ENCODE data around the gene TMTC2.

TMTC2 gene

GRCh38 chr12:83015390-83016217 lies 328.9 kb downstream of the TMTC2 start:
- Histone ChIP-seq H3K36me3 (ENCODE audit: insufficient read depth, low read depth, low read length) (peaks cover under 1% of the 10 kb centered on the region; the same call in 1 of the 2 replicates), H3K9me3 (ENCODE audit: insufficient read depth, low read depth, low read length) (peaks cover 11% of the 10 kb centered on the region; the same call in 1 of the 2 replicates), H3K27me3 (ENCODE audit: insufficient read depth, low read length) (no peaks in the 10 kb centered on the region), H3K4me1 (ENCODE audit: insufficient read depth, low read length) (0 out of 2 replicates have a peak, but pooled peaks cover 2% of the 10 kb centered on the region), H3K27ac (ENCODE audit: low read length) (no peak overlapping the region), H3K4me3 (ENCODE audit: low read length) (no peak overlapping the region), H3K9ac (ENCODE audit: low read depth, low read length) (no peak overlapping the region)

- peaks cover 5% of the 10 kb centered on the region; the same call in 1 of the 2 replicates for H3K9me3 ChIP-seq (ENCODE audit: insufficient read depth, low read depth, low read length)
- no peak overlapping the region for H3K27ac ChIP-seq (ENCODE audit: low read length)
- H3K9ac ChIP-seq (ENCODE audit: low read depth, low read length) = no peak overlapping the region
- no peaks in the 10 kb centered on the region for H3K36me3 ChIP-seq (ENCODE audit: insufficient read depth, low read depth, low read length)
- no peak overlapping the region for H3K4me3 ChIP-seq (ENCODE audit: low read length)
- 0 out of 2 replicates have a peak, but pooled peaks cover 2% of the 10 kb centered on the region for H3K4me1 ChIP-seq (ENCODE audit: insufficient read depth, low read length)
- no peaks in the 10 kb centered on the region for H3K27me3 ChIP-seq (ENCODE audit: insufficient read depth, low read length)
Measured at GRCh38 chr12:83016218-83016835, 329.6 kb downstream of the TMTC2 start.

DNA sequence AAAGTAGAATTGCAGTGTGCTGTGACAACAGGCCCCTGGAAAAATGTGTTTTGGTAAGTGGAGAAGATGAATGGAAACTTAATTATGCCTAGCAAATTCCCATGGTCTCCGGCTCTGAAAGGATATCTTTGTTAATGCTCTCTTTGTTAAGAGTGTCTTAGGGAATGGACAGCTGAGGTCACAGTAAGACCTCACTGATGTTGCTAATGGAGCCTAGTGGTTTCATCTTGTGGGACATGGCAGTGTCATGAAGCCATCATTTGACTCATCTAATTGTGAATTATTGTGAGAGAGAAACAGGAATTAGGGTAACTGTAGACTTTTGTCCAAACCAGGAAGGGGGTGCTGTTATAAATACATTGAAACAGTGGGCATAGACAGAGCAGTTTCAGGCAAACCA lies 330.3 kb downstream of the TMTC2 start:
- Histone ChIP-seq H3K36me3 (ENCODE audit: insufficient read depth, low read depth, low read length) (no peaks in the 10 kb centered on the region), H3K4me3 (ENCODE audit: low read length) (no peak overlapping the region), H3K27ac (ENCODE audit: low read length) (no peak overlapping the region)

DNA sequence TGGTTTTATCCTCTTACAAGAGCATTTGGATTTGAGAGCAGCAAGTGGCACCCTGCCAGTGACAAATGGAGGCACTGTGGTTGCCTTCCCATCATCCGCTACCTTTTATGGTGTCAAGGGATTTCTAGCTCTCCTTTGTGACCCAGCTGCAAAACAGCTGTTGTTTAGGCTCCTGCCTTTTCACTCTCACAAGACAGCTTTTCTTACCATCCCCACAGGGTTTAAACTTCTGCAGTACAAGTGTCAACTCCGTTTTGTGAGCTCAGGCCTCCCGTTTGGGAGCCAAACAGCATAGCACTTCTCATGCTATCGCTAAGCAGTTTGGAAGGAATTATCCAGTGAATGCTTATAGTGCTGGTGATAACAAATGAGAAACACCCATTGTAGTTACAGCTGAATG lies 331.4 kb downstream of the TMTC2 start:
- Histone ChIP-seq H3K27ac (ENCODE audit: low read length) (no peak overlapping the region), H3K9ac (ENCODE audit: low read depth, low read length) (no peak overlapping the region), H3K4me1 (ENCODE audit: insufficient read depth, low read length) (0 out of 2 replicates have a peak, but pooled peaks cover 2% of the 10 kb centered on the region), H3K36me3 (ENCODE audit: insufficient read depth, low read depth, low read length) (no peaks in the 10 kb centered on the region), H3K9me3 (ENCODE audit: insufficient read depth, low read depth, low read length) (no peaks in the 10 kb centered on the region), H3K4me3 (ENCODE audit: low read length) (no peak overlapping the region), H3K27me3 (ENCODE audit: insufficient read depth, low read length) (no peaks in the 10 kb centered on the region)

More for the DNA sequence above, 330.3 kb downstream of the TMTC2 start:
- no peak overlapping the region for H3K9ac ChIP-seq (ENCODE audit: low read depth, low read length)
- H3K27me3 ChIP-seq (ENCODE audit: insufficient read depth, low read length) = no peaks in the 10 kb centered on the region
- no peaks in the 10 kb centered on the region for H3K9me3 ChIP-seq (ENCODE audit: insufficient read depth, low read depth, low read length)
- H3K4me1 ChIP-seq (ENCODE audit: insufficient read depth, low read length) = 0 out of 2 replicates have a peak, but pooled peaks cover 2% of the 10 kb centered on the region

DNA sequence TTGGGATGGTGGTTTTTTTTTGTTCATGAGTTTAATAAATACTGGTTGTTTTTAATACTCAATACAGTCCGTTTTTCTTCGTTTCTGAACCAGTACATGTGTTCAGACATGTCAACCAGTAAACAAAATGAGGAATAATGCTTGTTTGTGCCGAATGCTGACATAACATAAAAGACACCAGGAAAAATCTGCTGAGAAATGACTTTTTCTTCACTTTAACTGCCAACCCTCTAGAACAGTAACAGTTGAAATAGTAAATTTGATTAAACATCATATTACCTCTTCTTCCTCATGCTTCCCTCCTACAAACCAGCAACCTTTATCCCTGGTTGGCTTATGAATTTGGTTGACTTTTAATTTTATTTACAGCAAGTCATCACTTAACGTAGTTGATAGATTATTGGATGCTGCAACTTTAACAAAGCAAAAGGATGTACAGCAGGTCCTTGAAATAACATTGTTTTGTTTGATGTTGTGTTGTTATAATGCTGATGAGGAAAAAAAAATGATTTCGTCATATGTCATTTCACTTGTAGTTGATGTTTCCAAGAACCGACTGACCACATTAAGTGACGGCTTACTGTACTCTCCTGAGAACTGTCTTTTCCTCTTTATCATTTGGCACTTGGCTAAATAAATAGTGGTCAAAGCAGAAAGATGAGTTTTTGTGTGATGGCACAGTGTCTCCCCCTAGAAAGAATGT lies 340.5 kb downstream of the TMTC2 start:
- Histone ChIP-seq H3K4me1 (ENCODE audit: insufficient read depth, low read length) (no peaks in the 10 kb centered on the region), H3K9ac (ENCODE audit: low read depth, low read length) (no peak overlapping the region), H3K4me3 (ENCODE audit: low read length) (no peak overlapping the region), H3K9me3 (ENCODE audit: insufficient read depth, low read depth, low read length) (no peaks in the 10 kb centered on the region), H3K27me3 (ENCODE audit: insufficient read depth, low read length) (no peaks in the 10 kb centered on the region), H3K36me3 (ENCODE audit: insufficient read depth, low read depth, low read length) (no peaks in the 10 kb centered on the region), H3K27ac (ENCODE audit: low read length) (no peak overlapping the region)

- Histone ChIP-seq H3K36me3 (ENCODE audit: insufficient read depth, low read depth, low read length) (no peaks in the 10 kb centered on the region), H3K4me1 (ENCODE audit: insufficient read depth, low read length) (no peaks in the 10 kb centered on the region), H3K4me3 (ENCODE audit: low read length) (no peak overlapping the region), H3K9me3 (ENCODE audit: insufficient read depth, low read depth, low read length) (no peaks in the 10 kb centered on the region), H3K27ac (ENCODE audit: low read length) (no peak overlapping the region), H3K9ac (ENCODE audit: low read depth, low read length) (no peak overlapping the region), H3K27me3 (ENCODE audit: insufficient read depth, low read length) (no peaks in the 10 kb centered on the region)
Measured at GRCh38 chr12:83031196-83031595, 344.5 kb downstream of the TMTC2 start.

DNA sequence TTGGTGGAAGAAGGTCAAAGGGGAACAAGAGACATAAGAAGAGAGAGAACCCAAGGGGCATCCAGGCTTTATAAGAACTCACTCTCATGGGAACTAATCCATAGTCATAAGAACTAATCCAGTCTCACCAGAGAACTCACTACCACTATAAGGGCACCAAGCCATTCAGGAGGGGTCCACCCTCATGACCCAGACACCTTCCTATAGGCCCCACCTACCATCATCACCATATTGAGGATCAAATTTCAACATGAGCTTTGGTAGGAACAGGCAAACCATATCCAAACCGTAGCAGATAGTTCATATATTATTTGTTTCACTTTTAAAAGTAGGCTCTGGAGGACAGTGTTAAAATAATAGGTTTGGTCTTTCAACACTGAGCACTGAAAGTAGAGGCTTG lies 350.1 kb downstream of the TMTC2 start:
- Histone ChIP-seq H3K36me3 (ENCODE audit: insufficient read depth, low read depth, low read length) (no peaks in the 10 kb centered on the region), H3K27me3 (ENCODE audit: insufficient read depth, low read length) (no peaks in the 10 kb centered on the region), H3K4me3 (ENCODE audit: low read length) (no peak overlapping the region), H3K9ac (ENCODE audit: low read depth, low read length) (no peak overlapping the region), H3K4me1 (ENCODE audit: insufficient read depth, low read length) (no peaks in the 10 kb centered on the region), H3K9me3 (ENCODE audit: insufficient read depth, low read depth, low read length) (no peaks in the 10 kb centered on the region), H3K27ac (ENCODE audit: low read length) (no peak overlapping the region)

DNA sequence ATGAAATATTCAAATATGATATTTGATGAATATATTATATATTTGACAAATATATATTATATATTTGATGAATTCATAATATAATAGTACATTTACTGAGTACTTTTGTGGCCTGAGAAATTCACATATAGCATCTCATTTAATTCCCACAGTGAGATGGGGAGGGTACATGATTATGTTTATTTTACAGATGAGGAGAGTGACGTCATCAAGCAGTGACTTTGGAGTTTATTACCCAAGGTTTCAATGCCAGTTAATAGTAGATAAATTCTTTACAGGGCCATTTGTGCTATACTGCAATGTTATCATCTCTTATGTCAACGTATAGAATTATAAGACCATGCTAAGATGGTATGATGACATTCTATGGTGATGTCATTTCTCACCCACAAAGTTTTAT lies 352.7 kb downstream of the TMTC2 start:
- H3K27ac ChIP-seq (ENCODE audit: low read length) = no peak overlapping the region
- H3K4me1 ChIP-seq (ENCODE audit: insufficient read depth, low read length) = peaks cover 12% of the 10 kb centered on the region; the same call in 1 of the 2 replicates
- no peaks in the 10 kb centered on the region for H3K9me3 ChIP-seq (ENCODE audit: insufficient read depth, low read depth, low read length)
- no peak overlapping the region for H3K9ac ChIP-seq (ENCODE audit: low read depth, low read length)
- no peaks in the 10 kb centered on the region for H3K36me3 ChIP-seq (ENCODE audit: insufficient read depth, low read depth, low read length)
- no peaks in the 10 kb centered on the region for H3K27me3 ChIP-seq (ENCODE audit: insufficient read depth, low read length)
- H3K4me3 ChIP-seq (ENCODE audit: low read length) = no peak overlapping the region

GRCh38 chr12:83040339-83040738 lies 353.6 kb downstream of the TMTC2 start:
- Histone ChIP-seq H3K4me3 (ENCODE audit: low read length) (no peak overlapping the region), H3K9ac (ENCODE audit: low read depth, low read length) (no peak overlapping the region), H3K9me3 (ENCODE audit: insufficient read depth, low read depth, low read length) (no peaks in the 10 kb centered on the region), H3K36me3 (ENCODE audit: insufficient read depth, low read depth, low read length) (no peaks in the 10 kb centered on the region), H3K27ac (ENCODE audit: low read length) (no peak overlapping the region), H3K27me3 (ENCODE audit: insufficient read depth, low read length) (no peaks in the 10 kb centered on the region), H3K4me1 (ENCODE audit: insufficient read depth, low read length) (peaks cover 12% of the 10 kb centered on the region; the same call in 1 of the 2 replicates)

- no peaks in the 10 kb centered on the region for H3K27me3 ChIP-seq (ENCODE audit: insufficient read depth, low read length)
- H3K9ac ChIP-seq (ENCODE audit: low read depth, low read length) = no peak overlapping the region
- H3K4me3 ChIP-seq (ENCODE audit: low read length) = no peak overlapping the region
- no peaks in the 10 kb centered on the region for H3K9me3 ChIP-seq (ENCODE audit: insufficient read depth, low read depth, low read length)
- H3K27ac ChIP-seq (ENCODE audit: low read length) = no peak overlapping the region
- H3K4me1 ChIP-seq (ENCODE audit: insufficient read depth, low read length) = peaks cover 12% of the 10 kb centered on the region; the same call in 1 of the 2 replicates
- H3K36me3 ChIP-seq (ENCODE audit: insufficient read depth, low read depth, low read length) = no peaks in the 10 kb centered on the region
Measured at GRCh38 chr12:83040991-83041390, 354.3 kb downstream of the TMTC2 start.

GRCh38 chr12:83042441-83043200 lies 355.9 kb downstream of the TMTC2 start:
- no peaks in the 10 kb centered on the region for H3K27me3 ChIP-seq (ENCODE audit: insufficient read depth, low read length)
- peaks cover 12% of the 10 kb centered on the region; the same call in 1 of the 2 replicates for H3K4me1 ChIP-seq (ENCODE audit: insufficient read depth, low read length)
- no peaks in the 10 kb centered on the region for H3K9me3 ChIP-seq (ENCODE audit: insufficient read depth, low read depth, low read length)
- H3K4me3 ChIP-seq (ENCODE audit: low read length) = no peak overlapping the region
- H3K27ac ChIP-seq (ENCODE audit: low read length) = no peak overlapping the region
- H3K36me3 ChIP-seq (ENCODE audit: insufficient read depth, low read depth, low read length) = no peaks in the 10 kb centered on the region
- H3K9ac ChIP-seq (ENCODE audit: low read depth, low read length) = peak overlapping the region; percentile 10; the same call in 1 of the 2 replicates

Data from iPS-20b (cell line).